Gastroesophageal sphincter (tissue), 3 donors: ENCODE data around the gene PRKAA2.

Experiments
- EP300 ChIP-seq: sonication (generic); formaldehyde crosslinking; IDR thresholded peaks from one replicate; pipeline ENCODE4 v1.6.1; 2017; ENCODE audit warnings: antibody characterized with exemption, mild to moderate bottlenecking
- POLR2A ChIP-seq, 2 donors: fragments of 450-650 bp; IDR thresholded peaks; one replicate each; pipeline ENCODE4 v1.6.1; 2017; ENCODE audit warnings: antibody characterized with exemption in 2 of 2, mild to moderate bottlenecking in 2 of 2, moderate library complexity in 1 of 2
- POLR2AphosphoS5 ChIP-seq: sonication (generic); formaldehyde crosslinking; IDR thresholded peaks from one replicate; pipeline ENCODE4 v1.6.1; 2017; ENCODE audit warnings: antibody characterized with exemption
- TF ChIP-seq, protein P1 (sequence below), 4 experiments: fragments of 200-600 bp in 2 of 4; fragments of 450-650 bp in 2 of 4; sonication (generic) in 1 of 4; IDR thresholded peaks; one replicate each; pipeline ENCODE4 v1.5.1; 2017 to 2019; ENCODE audit warnings: antibody characterized with exemption in 4 of 4, mild to moderate bottlenecking in 2 of 4, moderate library complexity in 2 of 4

DNA sequence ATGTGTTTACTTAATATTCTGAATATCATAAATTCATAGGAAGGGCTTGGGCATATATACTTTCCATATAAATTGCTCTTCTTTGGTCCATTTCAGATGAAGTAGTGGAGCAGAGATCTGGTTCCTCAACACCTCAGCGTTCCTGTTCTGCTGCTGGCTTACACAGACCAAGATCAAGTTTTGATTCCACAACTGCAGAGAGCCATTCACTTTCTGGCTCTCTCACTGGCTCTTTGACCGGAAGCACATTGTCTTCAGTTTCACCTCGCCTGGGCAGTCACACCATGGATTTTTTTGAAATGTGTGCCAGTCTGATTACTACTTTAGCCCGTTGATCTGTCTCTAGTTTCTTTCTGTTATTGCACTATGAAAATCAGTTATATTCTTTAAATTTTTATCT lies 62.3 kb downstream of the PRKAA2 start:
- TF ChIP-seq, protein P1, sequence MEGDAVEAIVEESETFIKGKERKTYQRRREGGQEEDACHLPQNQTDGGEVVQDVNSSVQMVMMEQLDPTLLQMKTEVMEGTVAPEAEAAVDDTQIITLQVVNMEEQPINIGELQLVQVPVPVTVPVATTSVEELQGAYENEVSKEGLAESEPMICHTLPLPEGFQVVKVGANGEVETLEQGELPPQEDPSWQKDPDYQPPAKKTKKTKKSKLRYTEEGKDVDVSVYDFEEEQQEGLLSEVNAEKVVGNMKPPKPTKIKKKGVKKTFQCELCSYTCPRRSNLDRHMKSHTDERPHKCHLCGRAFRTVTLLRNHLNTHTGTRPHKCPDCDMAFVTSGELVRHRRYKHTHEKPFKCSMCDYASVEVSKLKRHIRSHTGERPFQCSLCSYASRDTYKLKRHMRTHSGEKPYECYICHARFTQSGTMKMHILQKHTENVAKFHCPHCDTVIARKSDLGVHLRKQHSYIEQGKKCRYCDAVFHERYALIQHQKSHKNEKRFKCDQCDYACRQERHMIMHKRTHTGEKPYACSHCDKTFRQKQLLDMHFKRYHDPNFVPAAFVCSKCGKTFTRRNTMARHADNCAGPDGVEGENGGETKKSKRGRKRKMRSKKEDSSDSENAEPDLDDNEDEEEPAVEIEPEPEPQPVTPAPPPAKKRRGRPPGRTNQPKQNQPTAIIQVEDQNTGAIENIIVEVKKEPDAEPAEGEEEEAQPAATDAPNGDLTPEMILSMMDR (IDR thresholded peaks at IDR 0.05) = no peak
- TF ChIP-seq POLR2A (IDR thresholded peaks at IDR 0.05) = no peak
- no peak for TF ChIP-seq POLR2AphosphoS5
- no peak for TF ChIP-seq EP300
